GM18858 (cell line): Measurements from ENCODE around the gene SMYD4.
A peak's percentile ranks its signal among the peaks of the same experiment; 100 is the strongest.
"Not testable (repeated sequence)": the region's sequence is repeated elsewhere in the genome, so short reads cannot be mapped to it uniquely, and the experiment has no call there.

ENCODE experiments used
- ATAC-seq: cut with Tn5 transposase; IDR thresholded peaks from one replicate; pipeline ENCODE4 v1.9.1; 2021; ENCODE audit not compliant: unreplicated experiment

SMYD4 gene

DNA sequence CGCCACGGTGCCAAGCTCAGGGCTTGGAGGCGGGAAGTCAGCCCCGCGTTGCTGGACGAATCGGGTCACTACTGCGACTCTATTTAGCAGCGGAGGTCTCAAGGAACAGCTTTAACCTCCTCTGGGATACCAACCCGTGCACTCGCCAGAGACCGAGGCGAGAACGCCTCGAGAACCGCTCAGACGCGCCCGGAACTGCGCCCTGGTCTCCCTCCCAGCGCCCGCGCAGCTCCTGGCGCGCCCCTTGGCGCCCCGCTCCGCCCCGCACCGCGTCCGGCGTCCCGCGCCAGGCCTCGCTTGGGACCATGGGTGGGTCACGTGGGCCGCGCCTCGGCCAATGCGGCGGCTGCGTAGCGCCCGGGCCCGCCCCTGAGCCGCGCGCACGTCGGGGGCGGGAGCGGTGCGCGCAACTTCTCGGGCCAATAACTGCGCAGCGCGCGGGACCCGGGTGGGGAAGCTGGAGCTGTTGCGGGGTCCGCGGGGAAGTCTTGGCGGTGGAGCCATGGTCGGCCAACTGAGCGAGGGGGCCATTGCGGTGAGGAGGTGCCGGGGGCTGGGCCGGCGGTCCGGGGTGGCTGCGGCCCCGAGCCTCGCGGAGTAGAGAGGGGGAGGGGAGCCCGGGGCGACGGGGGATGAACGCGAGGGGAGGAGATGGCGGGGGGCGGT, at the start of gene SMYD4, which contains the start of gene RPA1:
SMYD4 (minus strand) TSS at position 311 of the 666 bp plus-strand sequence. CDS start 1,908 bp downstream, outside the sequence.
RPA1 (plus strand) TSS at position 414 of the 666 bp plus-strand sequence; CDS start at position 503, 89 bp downstream.
- peak; percentile 48 for ATAC-seq

- ATAC-seq = no peak
Measured at GRCh38 chr17:1878419-1879121, 48.9 kb upstream of the SMYD4 start.

DNA sequence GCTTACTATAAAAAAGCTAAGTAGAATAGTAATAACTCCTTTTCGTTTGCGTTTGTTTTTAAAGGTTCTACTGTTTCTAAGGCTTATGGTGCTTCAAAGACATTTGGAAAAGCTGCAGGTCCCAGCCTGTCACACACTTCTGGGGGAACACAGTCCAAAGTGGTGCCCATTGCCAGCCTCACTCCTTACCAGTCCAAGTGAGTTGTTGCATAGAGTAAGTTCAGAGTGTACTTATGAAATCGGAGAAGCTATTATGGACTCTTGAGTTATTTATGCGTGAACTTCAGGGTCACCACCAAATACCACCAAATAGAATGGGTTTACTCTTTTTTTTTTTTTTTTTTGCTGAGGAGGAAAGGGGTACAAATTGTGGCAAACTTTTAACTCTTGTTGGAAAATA, 45.9 kb upstream of the SMYD4 start:
- ATAC-seq = no peak

DNA sequence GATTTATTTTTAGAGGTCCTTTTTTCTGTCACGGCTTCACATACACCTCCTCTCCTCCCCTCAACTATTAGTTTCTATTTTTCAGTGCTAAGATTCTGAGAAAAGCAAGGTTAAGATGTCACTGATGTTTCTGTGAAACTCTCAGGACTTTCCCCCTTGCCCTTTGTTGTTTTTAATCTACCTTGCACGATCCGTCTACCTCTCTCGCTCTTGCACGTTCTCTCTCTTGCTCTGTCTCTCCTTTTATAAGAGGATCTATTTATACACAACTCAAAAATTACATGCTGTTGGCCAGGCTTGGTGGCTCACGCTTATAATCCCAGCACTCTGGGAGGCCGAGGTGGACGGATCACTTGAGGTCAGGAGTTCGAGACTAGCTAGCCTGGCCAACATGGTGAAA, 43.7 kb upstream of the SMYD4 start:
- no peak for ATAC-seq

- ATAC-seq = no peak
Measured at GRCh38 chr17:1872976-1873375, 43.3 kb upstream of the SMYD4 start.

DNA sequence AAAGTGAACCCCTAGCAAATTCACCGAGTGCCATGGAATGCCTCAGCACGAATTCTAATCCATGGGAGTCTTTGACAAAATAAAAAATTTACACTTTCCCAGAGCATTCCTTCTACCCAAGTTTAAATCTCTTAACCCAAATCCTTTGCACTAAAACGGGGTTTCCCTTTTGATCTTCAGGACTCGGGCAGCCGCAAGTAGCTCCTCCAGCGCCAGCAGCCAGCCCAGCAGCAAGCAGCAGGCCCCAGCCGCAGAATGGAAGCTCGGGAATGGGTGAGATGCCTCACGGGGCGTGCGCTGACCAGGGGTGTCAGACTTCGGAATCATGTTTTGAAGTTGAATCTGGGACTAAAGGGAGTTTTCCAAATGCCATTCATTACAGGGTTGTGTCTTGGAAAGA, 42.6 kb upstream of the SMYD4 start:
- no peak for ATAC-seq

DNA sequence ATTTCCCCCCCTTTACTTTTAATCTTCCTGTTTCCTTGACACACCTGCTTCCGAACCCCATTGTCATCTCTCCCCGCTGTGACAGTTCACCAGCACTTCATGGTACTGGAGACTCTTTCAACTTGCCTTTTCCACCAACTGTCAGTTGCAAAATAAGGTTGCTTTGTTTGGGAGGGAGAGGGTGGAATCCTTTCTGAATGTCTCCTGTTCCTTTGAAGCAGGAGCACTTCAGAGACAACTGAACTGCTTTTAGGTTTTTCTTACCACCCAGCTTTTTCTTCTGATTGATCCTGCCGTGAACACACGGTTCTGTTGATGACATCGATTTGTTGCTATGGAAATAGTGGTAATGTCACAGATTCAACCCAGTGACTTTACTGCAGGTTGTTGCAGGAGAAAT, 42.1 kb upstream of the SMYD4 start:
- ATAC-seq = no peak

DNA sequence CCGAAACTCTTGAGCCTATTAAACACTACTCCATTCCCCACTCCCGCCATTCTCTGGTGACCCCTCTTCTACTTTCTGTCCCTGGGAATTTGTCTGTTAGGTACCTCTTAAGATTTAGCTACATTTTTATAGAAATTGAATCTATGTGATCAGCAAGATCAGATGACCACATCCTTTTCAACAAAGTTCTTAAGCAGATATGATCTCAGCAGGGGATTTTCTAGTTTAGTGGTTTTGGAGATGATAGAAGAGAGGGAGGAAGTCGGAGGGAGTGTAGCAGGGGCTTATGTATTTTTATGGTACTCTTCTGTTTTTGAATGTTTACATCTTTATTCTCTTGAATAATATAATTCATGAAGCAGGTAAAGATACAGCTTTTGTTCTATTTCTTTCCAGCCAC, 40.9 kb upstream of the SMYD4 start:
- ATAC-seq = no peak

DNA sequence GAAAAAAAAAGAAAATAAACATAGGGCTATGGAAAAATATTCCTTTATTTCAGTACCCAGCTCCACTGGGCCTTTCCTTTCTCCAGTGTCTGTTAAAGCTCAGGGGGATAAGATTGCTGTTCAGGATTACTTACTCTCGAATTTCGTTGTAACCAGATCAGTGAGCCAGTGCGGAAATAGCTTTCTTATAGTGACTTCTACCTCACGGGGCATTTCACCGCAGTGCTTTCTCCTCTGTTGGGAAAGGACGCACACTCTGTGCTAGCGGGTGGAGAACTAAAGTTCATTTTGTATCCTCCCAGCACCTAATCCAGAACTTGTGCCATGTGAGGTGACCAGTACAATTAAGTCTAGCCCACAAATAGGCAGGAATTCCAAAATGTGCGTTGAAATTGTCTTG, 38.4 kb upstream of the SMYD4 start:
- no peak for ATAC-seq

DNA sequence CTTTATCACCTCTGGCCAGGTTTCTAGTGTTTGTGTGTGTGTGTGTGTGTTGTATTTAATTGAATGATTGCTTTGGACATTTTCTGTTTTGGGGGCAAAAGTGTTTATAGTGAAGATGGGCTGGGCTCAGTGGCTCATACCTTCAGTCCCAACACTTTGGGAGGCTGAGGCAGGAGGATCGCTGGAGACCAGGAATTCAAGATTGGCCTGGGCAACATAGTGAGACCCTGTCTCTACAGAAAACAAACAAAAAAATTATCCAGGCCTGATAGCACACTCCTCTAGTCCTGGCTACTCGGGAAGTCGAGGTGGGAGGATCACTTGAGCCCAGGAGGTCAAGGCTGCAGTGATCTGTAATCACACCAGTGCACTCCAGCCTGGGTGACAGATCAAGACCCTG, 37.6 kb upstream of the SMYD4 start:
- no peak for ATAC-seq

DNA sequence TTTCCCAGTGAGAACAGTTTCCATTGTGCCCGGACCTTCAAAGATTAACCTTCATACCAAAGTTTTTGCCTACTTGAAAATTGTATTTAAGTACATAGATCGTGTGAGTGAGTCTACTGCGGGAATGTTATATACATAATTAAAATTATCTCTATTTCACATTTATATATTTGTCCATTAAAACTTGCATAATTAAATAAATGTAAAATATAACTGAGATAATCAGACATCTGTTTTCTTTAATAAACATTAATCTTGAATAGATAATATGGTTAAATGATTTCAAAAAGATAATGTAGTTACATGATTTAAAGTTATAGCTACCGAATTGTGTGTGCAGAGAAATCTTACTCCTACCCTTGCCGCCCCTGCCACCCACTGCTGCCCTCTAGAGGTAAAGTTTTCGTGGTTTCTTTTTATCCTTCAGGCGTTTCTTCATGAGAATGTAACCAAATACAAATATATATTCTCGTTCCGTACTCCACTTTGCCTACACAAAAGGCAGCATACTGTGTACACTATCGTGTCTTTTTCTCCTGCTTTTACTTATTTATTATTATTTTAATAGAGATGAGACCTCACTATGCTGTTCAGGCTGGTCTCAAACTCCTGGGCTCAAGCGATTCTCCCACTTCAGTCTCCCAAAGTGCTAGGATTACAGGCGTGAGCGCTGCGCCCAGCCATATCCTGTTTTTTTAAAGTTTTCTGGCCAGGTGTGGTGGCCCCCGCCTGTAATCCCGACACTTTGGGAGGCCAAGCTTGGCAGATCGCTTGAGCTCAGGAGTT, 35.7 kb upstream of the SMYD4 start:
- ATAC-seq = no peak

GRCh38 chr17:1861391-1862010, 31.8 kb upstream of the SMYD4 start:
- ATAC-seq = no peak

- ATAC-seq = no peak
Measured at GRCh38 chr17:1860978-1861377, 31.3 kb upstream of the SMYD4 start.

GRCh38 chr17:1856462-1856861, 26.8 kb upstream of the SMYD4 start:
- ATAC-seq = not testable (repeated sequence)

DNA sequence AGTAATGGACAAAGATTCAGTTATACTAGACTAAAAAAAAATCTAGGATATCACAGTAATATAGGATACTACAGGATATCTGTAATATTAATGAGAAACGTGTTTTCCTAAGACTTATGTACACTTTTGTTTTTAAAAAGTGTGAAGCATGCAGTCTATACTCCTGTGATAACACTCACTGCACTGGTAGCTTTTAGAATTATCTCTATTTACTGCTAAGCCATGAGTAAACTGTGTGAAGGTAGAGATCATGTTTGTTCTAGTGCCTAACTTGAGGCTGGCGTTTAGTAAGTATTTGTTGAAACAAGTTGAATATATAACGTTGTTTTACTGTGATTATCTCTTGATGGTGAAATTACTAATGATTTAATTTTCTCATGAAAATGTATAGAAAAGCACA, 24.0 kb upstream of the SMYD4 start:
- ATAC-seq = no peak

DNA sequence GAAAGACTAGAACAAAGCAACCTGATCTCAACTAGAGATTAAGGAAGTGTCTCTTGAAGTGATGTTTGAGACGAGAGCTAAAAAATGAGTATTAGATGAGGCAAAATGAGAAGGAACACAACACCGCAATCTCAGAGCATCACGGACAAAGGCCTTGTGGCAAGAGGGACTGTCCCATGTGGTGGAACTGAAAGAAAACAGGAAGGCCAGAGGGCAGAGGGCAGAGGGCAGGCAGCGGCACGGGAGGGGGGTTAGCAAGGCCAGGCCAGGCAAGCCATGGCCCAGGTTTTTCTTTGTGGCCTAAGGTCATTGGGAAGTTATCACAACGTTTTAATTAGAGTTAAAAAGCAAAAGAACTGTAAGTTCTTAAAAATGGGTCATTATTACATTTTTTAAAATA, 22.6 kb upstream of the SMYD4 start:
- ATAC-seq = no peak

- no peak for ATAC-seq
Measured at GRCh38 chr17:1847191-1847590, 17.5 kb upstream of the SMYD4 start.

DNA sequence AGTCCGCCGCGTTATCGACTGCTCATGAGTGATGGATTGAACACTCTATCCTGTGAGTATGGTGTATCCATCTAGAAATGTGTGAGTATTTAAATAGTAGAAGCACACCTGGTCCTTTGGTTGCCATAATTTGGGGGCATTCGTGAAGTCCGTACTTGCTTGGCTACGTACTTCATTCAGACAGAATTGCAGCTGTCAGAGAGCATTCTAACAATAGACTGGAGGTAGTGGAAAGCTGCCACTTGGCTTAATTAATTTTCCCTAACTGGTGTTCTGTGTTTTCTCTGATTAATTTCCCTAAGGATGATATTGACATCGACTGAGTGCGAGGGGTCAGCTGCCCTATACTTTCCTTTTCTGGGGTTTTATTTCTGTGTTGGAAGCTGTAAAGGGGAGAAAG, 14.2 kb upstream of the SMYD4 start:
- no peak for ATAC-seq

DNA sequence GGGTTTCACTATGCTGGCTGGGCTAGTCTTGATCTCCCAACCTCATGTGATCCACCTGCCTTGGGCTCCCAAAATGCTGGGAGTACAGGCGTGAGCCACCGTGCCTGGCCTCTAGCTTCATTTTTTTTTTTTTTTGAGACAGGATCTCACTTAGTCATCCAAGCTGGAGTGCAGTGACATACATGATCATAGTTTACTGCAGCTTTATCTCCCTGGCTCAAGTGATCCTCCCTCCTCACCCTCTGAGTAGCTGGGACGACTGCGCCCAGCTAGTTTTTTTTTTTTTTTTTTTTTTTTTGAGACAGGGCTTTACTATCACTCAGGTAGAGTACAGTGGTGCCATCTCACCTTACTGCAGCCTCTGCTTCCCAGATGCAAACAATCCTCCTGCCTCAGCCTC, 9.8 kb upstream of the SMYD4 start:
- no peak for ATAC-seq

- ATAC-seq = peak; percentile 57
Measured at GRCh38 chr17:1834380-1835149, 4.9 kb upstream of the SMYD4 start.

GRCh38 chr17:1830288-1830687, 586 bp upstream of the SMYD4 start:
- ATAC-seq = no peak
